GM10248 (cell line): ENCODE data around the gene SWI5.

Experiments used
- CTCF ChIA-PET: fragments of 300-600 bp; sonication (Branson Sonifier 250); formaldehyde crosslinking; extraction: SDS; loops from one replicate; lab custom pipeline; 2021; ENCODE audit warnings: antibody characterized with exemption; lab: Yijun Ruan, JAX
- POLR2A ChIA-PET: fragments of 350-650 bp; sonication (Branson Sonifier 250); formaldehyde crosslinking; extraction: SDS; loops from one replicate; lab custom pipeline; 2020; ENCODE audit warnings: antibody characterized with exemption; lab: Yijun Ruan, JAX
- DNase-seq: peaks from one replicate; pipeline ENCODE4 v3.0.0; 2012; ENCODE audit errors: extremely low spot score
- CTCF ChIP-seq: IDR thresholded peaks from 2 replicates; pipeline ENCODE4 v1.5.1; 2012; ENCODE audit warnings: mild to moderate bottlenecking, low read depth; ENCODE audit errors: extremely low read depth, missing control alignments, control extremely low read depth

SWI5 gene

GRCh38 chr9:128251732-128252100 lies 24.4 kb upstream of the SWI5 start:
- POLR2A ChIA-PET = no interaction called here
- CTCF ChIA-PET = interaction anchor here (1.7 kb wide), 1 partner anchor 10 kb away, joined by 7 read pairs; no protein-coding TSS in a partner anchor

GRCh38 chr9:128252317-128253139 lies 23.5 kb upstream of the SWI5 start:
- no peak for DNase-seq
- ChIA-PET POLR2A (interaction anchor here (0.5 kb wide), 1 partner anchor 119 kb away, joined by 4 read pairs; the partner anchor contains the start of gene URM1), CTCF (no interaction called here)
- no peak for TF ChIP-seq CTCF

More at GRCh38 chr9:128251732-128252100, 24.4 kb upstream of the SWI5 start:
- TF ChIP-seq CTCF = no peak
- DNase-seq = no peak

- ChIA-PET CTCF (interaction anchor here (0.8 to 0.9 kb wide), 2 partner anchors 9 to 92 kb away, joined by 3 to 4 read pairs; no protein-coding TSS in a partner anchor), POLR2A (no interaction called here)
- no peak for DNase-seq
- no peak for TF ChIP-seq CTCF
Measured at GRCh38 chr9:128253140-128253990, 22.7 kb upstream of the SWI5 start.

- no peak for TF ChIP-seq CTCF
- ChIA-PET CTCF (interaction anchor here (0.8 to 1.4 kb wide), 3 partner anchors 8 to 91 kb away, joined by 3 to 4 read pairs (median 3); no protein-coding TSS in a partner anchor), POLR2A (interaction anchor here (1.9 kb wide), 1 partner anchor 22 kb away, joined by 4 read pairs; the partner anchor contains the start of genes GOLGA2 and SWI5)
- DNase-seq = no peak
Measured at GRCh38 chr9:128253991-128254346, 22.1 kb upstream of the SWI5 start.

GRCh38 chr9:128254362-128254761 lies 21.7 kb upstream of the SWI5 start:
- no peak for DNase-seq
- ChIA-PET CTCF (interaction anchor here (1.1 to 1.9 kb wide), 4 partner anchors 9 to 64 kb away, joined by 3 to 9 read pairs (median 5); no protein-coding TSS in a partner anchor), POLR2A (interaction anchor here (1.9 kb wide), 1 partner anchor 22 kb away, joined by 4 read pairs; the partner anchor contains the start of genes GOLGA2 and SWI5)
- no peak for TF ChIP-seq CTCF
